GM20431 (cell line): ENCODE data around the gene HNRNPA2B1.
"Not testable (repeated sequence)": the region's sequence is repeated elsewhere in the genome, so short reads cannot be mapped to it uniquely, and the experiment has no call there.

ENCODE experiments used
- in situ Hi-C: fragments of 300-500 bp; cut with MseI, MboI; formaldehyde crosslinking; loops from one replicate; pipeline ENCODE4 v1.15.0; 2020; ENCODE audit warnings: low sequenced_read_pairs; ENCODE audit not compliant: unreplicated experiment

HNRNPA2B1 gene

DNA sequence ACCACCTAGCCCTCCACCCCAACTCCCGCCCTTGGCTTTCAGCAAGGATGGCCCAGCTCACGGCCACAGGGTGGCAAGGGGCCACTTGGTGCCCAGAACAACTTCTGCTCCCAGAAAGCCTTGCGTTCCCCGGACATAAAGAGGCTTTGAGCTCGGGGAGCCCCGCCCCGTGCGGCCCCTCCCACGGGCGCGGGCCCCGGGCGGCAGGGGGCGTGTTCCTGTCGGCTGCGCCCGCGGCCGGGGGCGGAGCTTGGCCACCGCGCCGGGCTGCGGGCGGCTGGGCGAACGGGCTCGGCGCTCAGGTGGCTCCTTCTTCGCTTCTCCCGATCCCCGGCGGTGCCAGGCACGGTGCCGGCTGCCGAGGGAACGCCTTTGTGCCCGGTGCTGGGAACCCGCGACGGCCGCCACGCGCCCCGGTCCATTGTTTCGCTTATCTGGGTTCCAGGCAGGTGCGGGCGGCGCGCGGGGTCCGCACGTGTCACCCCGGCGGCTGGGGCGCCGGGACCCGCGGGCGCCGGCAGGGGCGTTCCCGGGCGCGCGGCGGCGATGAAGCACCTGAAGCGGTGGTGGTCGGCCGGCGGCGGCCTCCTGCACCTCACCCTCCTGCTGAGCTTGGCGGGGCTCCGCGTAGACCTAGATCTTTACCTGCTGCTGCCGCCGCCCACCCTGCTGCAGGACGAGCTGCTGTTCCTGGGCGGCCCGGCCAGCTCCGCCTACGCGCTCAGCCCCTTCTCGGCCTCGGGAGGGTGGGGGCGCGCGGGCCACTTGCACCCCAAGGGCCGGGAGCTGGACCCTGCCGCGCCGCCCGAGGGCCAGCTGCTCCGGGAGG, 48.4 kb downstream of the HNRNPA2B1 start, which contains the start of gene NFE2L3:
Gene NFE2L3 (plus strand): TSS at position 246 of the 829 bp plus-strand sequence. CDS start 301 bp downstream, at position 547.
- in situ Hi-C loops = no loop called here

DNA sequence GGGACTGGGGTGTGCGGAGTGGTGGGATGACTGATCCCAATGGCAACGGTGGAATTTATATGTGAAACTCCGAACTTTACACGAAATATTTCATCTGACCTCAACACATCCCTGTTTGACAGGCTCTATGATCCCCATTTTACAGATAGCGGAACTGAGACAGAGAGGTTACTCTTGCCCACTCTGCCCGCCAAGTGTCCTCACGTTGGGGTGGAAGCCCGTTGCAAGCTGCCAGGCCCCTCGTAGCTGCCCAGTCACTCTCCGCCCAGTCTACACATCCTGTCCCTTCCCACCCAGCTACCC, 48.9 kb downstream of the HNRNPA2B1 start:
- in situ Hi-C loops = no loop called here

DNA sequence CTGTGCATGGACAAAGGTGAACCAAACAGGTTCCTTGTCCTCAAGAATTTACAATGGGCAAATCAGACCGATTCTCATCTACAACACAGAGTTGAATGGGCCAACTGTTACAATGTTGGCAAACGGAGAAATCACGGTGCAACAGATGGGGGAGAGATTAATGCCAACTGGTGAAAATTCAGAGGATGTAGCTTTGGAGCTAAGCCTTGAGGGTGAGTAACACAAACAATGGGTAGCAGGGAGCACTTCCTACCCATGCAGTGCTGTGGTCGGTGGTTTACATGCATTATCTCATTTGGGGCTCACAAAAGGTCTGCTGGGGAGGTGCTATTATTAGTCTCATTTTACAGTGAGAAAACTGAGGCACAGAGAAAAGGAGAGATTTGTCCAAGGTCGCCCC, 49.5 kb downstream of the HNRNPA2B1 start:
- in situ Hi-C loops = no loop called here

DNA sequence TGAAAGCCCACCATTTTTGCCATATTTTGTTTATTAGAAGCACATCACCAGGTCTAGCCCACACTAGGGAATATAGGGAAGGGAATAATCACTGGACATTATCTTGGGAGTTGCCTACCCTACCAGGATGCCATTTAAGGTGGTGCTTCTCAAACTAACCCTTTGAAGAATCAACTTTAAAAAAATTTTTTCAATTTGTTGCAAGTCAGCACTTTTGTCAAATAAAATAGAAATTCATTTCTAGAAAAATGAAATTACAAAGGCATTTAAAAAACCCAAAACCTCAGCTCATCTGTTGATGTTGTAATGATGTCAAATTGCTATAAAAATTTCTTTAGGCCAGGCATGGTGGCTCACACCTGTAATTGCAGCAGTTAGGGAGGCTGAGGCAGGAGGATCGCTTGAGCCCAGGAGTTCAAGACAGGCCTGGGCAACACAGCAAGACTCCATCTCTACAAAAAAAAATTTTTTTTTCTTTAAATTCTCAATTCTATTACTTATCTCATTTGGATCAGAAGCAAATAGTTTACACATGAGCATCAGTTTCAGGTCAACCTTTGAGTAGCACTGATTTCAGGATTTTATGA, 51.1 kb downstream of the HNRNPA2B1 start:
- in situ Hi-C loops = no loop called here

DNA sequence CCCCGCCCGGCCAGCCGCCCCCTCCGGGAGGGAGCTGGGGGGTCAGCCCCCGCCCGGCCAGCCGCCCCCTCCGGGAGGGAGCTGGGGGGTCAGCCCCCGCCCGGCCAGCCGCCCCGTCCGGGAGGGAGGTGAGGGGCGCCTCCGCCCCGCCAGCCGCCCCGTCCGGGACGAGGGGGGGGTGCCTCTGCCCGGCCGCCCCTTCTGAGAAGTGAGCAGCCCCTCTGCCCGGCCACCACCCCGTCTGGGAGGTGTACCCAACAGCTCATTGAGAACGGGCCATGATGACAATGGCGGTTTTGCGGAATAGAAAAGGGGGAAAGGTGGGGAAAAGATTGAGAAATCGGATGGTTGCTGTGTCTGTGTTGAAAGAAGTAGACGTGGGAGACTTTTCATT, 52.2 kb downstream of the HNRNPA2B1 start:
- in situ Hi-C loops = not testable (repeated sequence)

DNA sequence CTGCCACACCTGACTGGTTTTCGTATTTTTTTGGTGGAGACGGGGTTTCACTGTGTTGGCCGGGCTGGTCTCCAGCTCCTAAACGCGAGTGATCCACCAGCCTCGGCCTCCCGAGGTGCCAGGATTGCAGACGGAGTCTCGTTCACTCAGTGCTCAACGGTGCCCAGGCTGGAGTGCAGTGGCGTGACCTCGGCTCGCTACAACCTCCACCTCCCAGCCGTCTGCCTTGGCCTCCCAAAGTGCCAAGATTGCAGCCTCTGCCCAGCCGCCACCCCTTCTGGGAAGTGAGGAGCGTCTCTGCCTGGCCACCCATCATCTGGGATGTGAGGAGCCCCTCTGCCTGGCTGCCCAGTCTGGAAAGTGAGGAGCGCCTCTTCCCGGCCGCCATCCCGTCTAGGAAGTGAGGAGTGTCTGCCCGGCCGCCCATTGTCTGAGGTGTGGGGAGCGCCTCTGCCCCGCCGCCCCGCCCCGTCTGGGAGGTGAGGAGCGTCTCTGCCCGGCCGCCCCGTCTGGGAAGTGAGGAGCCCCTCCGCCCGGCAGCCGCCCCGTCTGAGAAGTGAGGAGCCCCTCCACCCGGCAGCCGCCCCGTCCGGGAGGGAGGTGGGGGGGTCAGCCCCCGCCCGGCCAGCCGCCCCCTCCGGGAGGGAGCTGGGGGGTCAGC, 52.8 kb downstream of the HNRNPA2B1 start:
- in situ Hi-C loops = not testable (repeated sequence)

DNA sequence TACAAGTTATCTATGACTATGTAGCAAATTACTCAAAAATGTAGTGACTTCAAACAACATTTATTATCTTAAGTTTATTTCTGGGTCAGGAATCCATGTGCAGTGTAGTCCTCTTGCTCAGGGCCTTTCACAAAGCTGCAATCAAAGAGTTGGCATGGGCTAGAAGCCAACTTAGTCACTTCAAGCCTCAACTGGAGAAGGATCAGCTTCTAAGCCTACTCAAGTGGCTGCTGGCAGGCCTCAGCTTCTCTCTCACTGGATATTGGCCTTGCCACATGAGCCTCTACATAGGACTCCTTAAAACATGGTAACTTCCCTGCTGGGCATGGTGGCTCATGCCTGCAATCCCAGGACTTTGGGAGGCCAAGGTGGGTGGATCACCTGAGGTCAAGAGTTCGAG, 53.5 kb downstream of the HNRNPA2B1 start:
- in situ Hi-C loops = no loop called here

DNA sequence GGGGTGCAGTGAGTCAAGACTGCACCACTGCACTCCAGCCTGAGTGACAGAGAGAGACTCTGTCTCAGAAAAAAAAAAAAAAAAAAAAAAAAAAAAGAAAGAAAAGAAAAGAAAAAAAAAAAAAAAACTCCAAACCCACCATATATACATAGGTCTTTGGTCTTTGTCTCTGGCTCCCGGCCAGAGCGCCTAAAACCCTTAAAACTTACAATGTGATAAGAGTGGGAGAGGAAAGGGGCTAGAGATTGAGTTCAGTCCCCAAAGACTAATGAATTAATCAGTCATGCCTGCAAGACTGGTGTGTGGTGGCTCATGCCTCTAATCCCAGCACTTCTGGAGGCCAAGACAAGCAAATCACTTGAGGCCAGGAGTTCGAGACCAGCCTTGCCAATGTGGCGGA, 55.3 kb downstream of the HNRNPA2B1 start:
- in situ Hi-C loops = no loop called here

DNA sequence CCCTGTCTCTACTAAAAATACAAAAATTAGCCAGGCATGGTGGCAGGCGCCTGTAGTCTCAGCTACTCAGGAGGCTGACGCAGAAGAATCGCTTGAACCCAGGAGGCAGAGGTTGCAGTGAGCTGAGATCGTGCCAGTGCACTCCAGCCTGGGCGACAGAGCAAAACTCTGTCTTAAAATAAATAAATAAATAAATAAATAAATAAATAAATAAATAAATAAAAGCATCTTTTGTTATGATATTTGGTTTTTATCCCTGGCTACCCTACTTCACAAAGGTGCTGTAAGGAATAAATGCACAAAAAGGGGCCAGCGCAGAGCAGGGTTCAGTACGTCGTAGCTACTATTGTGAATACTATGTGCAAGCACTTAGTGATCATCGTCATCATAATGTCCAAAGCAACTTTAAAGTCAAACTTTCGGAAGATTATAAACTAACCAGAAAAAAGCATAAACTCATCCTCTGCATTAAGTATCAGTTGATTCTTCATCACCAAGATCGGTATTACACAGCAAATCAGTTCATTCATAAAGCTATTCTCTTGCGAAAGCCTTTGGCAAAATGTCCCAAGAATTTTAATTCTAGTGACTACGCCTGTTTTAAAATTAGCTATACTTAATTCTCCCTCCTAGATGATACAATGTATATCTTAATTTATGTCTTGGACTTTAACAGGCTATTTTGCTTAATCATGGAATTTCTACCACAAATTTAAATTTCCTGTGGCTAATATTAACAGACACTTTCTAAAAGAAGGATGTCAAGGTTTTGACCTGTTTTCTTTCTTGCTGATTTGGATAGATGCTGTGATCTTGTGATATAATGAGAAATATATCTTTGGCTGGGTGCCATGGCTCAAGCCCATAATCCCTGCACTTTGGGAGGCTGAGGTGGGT, 56.1 kb downstream of the HNRNPA2B1 start:
- in situ Hi-C loops = no loop called here

DNA sequence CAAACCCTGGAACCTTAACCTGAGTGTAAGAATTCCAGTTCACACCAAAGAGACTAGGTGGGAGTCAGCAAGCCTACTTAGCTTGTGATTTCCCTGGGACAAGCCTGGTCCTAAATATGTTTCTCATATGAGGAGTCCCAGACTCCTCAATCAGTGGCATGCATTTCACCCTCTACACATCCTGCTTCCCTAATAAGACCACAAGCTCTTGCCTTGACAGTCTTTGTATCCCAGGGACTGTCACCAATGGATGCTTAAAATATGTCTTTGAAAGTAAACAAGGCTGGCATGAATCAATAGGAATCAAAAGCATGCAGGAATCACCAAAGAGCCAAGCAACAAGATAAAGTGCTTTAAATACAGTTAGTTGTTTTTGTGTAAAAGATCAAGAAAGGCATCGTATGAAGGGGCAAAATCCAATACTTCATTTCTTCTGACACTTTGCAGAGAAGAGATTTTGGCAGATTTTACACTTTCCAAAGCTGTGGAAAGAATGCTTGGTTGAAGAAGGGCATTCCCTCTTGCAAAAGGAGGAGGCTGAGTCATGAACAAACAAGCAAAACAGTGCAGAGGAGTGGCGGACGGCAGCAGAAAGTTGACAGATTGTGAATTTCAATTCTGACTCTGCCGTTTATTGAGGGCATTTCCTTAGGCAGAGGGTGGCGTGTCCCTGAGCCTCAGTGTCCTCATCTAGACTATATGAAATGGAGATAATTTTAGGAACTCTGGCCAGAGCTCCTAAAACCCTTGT, 57.1 kb downstream of the HNRNPA2B1 start:
- in situ Hi-C loops = no loop called here

DNA sequence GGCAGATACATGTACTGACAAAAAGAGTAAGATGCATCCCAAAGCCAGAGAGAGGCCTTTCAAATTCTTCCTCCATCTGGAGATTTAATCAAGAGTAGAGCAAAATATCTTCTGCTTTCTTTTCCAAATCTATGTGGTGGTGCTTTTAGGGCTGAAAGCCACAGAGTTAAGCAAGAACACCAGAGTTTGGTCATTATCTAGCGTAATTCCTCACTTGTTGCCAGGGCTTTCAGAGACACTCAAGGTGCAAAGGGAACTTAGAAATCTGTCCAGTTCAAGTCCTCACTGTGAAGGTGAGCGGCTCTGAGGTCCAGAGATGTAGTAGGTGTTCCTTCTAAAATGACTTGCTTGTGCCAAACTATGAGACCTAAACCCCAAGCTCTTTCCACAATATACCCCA, 59.5 kb downstream of the HNRNPA2B1 start:
- in situ Hi-C loops = no loop called here

DNA sequence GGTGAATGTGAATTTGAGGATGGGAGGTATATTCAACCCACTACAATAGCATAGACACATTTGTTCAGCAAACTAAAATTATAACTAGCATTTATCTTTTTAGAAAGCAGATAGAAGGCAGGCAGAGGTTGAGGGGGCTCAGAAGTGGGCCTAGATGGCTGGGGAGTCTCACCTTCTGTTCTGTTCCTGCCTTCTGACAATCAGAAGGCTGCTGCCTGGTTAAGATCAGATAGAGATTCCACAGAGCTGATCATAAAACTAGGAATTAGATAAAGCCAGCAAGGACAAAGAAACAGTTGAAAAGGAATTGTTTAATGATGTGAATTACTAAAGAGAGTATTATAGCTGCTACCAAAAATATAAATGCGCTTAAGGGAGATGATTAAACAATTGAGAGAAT, 60.2 kb downstream of the HNRNPA2B1 start:
- in situ Hi-C loops = no loop called here
